ENCODE results near the gene CCN6. TPM values are rescaled to one million over a fixed set of nuclear protein-coding genes. Genes with fewer than 3 reads are reported as not detected.

Gene CCN6
- total and polyA plus RNA-seq, 2 donors (not counting 1 experiment from before 2014, with no cell fraction given) = not detected

- Histone ChIP-seq H3K4me1 (ENCODE audit: control insufficient read depth in 2 of 2, insufficient read depth in 2 of 2, low read length in 2 of 2) (peaks cover 10 to 13% of the 10 kb centered on the region in 2 donors), H3K4me2 (replicated peaks; ENCODE audit: low read depth, low read length, poor library complexity, severe bottlenecking) (no peak overlapping the region), H2AFZ (ENCODE audit: insufficient read depth, low read depth, low read length, poor library complexity, severe bottlenecking) (no peak overlapping the region), H3K79me2 (ENCODE audit: control insufficient read depth, insufficient read depth, low read length) (no peaks in the 10 kb centered on the region), H3K36me3 (replicated peaks in 1 of 2; ENCODE audit: control extremely low read depth in 1 of 2, control insufficient read depth in 1 of 2, extremely low read depth in 1 of 2, insufficient read depth in 2 of 2, low read length in 1 of 2) (no peaks in the 10 kb centered on the region), H3K27me3 (replicated peaks in 1 of 4; ENCODE audit: control extremely low read depth in 1 of 4, control insufficient read depth in 3 of 4, insufficient read depth in 4 of 4, low read length in 3 of 4) (no peaks in the 10 kb centered on the region), H4K20me1 (ENCODE audit: control insufficient read depth, insufficient read depth, low read length, poor library complexity, severe bottlenecking) (no peaks in the 10 kb centered on the region), H3K9ac (ENCODE audit: low read length) (no peak overlapping the region), H3K4me3 (ENCODE audit: control extremely low read depth in 1 of 5, extremely low read depth in 1 of 5, insufficient read depth in 1 of 5, low read depth in 2 of 5, low read length in 4 of 5) (no peak overlapping the region), H3K9me3 (ENCODE audit: control extremely low read depth in 1 of 3, control insufficient read depth in 2 of 3, insufficient read depth in 1 of 3, low read length in 2 of 3) (no peaks in the 10 kb centered on the region), H3K27ac (ENCODE audit: low read length in 2 of 2) (no peak overlapping the region)
- ChIA-PET POLR2A (no interaction called here), CTCF (interaction anchor here (2.6 kb wide), 1 partner anchor 322 kb away, joined by 9 read pairs; no protein-coding TSS in a partner anchor)
- Mint-ChIP-seq H3K27me3 (peaks cover 15% of the 10 kb centered on the region), H3K4me3 (no peak overlapping the region), H3K4me1 (peaks cover 16% of the 10 kb centered on the region), H3K9me3 (ENCODE audit: insufficient read depth) (no peaks in the 10 kb centered on the region), H3K27ac (no peak overlapping the region)
- ATAC-seq (ENCODE audit: low read depth) (no peak), DNase-seq (no peak)
- TF ChIP-seq EZH2 (IDR thresholded peaks at IDR 0.05; ENCODE audit: borderline replicate concordance, insufficient read depth, low read depth, low read length, poor library complexity, severe bottlenecking) (no peak), CTCF (IDR thresholded peaks at IDR 0.05) (no peak)
- WGBS (ENCODE audit: insufficient coverage) = 100% methylated on average over 4 of the region's 6 CpGs
- intact Hi-C loops (cut with micrococcal nuclease) = no loop called here
Measured at GRCh38 chr6:112031960-112032359, 21.9 kb upstream of the CCN6 start.

GRCh38 chr6:112032728-112033127 lies 21.2 kb upstream of the CCN6 start:
- WGBS (ENCODE audit: insufficient coverage) = 89% methylated on average over 5 of the region's 6 CpGs
- DNase-seq = no peak
- ChIA-PET POLR2A (interaction anchor here (0.6 kb wide), 1 partner anchor 1619 kb away, joined by 4 read pairs; no protein-coding TSS in a partner anchor), CTCF (no interaction called here)
- intact Hi-C loops (cut with micrococcal nuclease) = no loop called here
- Histone ChIP-seq H3K4me1 (ENCODE audit: control insufficient read depth in 2 of 2, insufficient read depth in 2 of 2, low read length in 2 of 2) (peaks cover 8 to 10% of the 10 kb centered on the region in 2 donors), H3K4me3 (ENCODE audit: control extremely low read depth in 1 of 5, extremely low read depth in 1 of 5, insufficient read depth in 1 of 5, low read depth in 2 of 5, low read length in 4 of 5) (no peak overlapping the region), H3K9me3 (ENCODE audit: control extremely low read depth in 1 of 3, control insufficient read depth in 2 of 3, insufficient read depth in 1 of 3, low read length in 2 of 3) (no peaks in the 10 kb centered on the region), H3K27ac (ENCODE audit: low read length in 2 of 2) (no peak overlapping the region), H3K4me2 (replicated peaks; ENCODE audit: low read depth, low read length, poor library complexity, severe bottlenecking) (no peak overlapping the region), H2AFZ (ENCODE audit: insufficient read depth, low read depth, low read length, poor library complexity, severe bottlenecking) (no peak overlapping the region), H3K9ac (ENCODE audit: low read length) (no peak overlapping the region), H3K27me3 (replicated peaks in 1 of 4; ENCODE audit: control extremely low read depth in 1 of 4, control insufficient read depth in 3 of 4, insufficient read depth in 4 of 4, low read length in 3 of 4) (no peaks in the 10 kb centered on the region), H3K36me3 (replicated peaks in 1 of 2; ENCODE audit: control extremely low read depth in 1 of 2, control insufficient read depth in 1 of 2, extremely low read depth in 1 of 2, insufficient read depth in 2 of 2, low read length in 1 of 2) (no peaks in the 10 kb centered on the region), H4K20me1 (ENCODE audit: control insufficient read depth, insufficient read depth, low read length, poor library complexity, severe bottlenecking) (no peaks in the 10 kb centered on the region), H3K79me2 (ENCODE audit: control insufficient read depth, insufficient read depth, low read length) (no peaks in the 10 kb centered on the region)
- Mint-ChIP-seq H3K4me1 (peaks cover 13% of the 10 kb centered on the region), H3K27me3 (peaks cover 15% of the 10 kb centered on the region), H3K27ac (no peak overlapping the region), H3K4me3 (no peak overlapping the region), H3K9me3 (ENCODE audit: insufficient read depth) (no peaks in the 10 kb centered on the region)
- ATAC-seq (ENCODE audit: low read depth) = no peak
- no peak for TF ChIP-seq CTCF (IDR thresholded peaks at IDR 0.05)
- TF ChIP-seq EZH2 (IDR thresholded peaks at IDR 0.05; ENCODE audit: borderline replicate concordance, insufficient read depth, low read depth, low read length, poor library complexity, severe bottlenecking) = no peak
